Mesenchymal stem cell (in vitro differentiated cells and primary cell): ENCODE data around the gene CSPG4.

ENCODE experiments used
- DNase-seq: peaks from one replicate; pipeline ENCODE4 v3.0.0-alpha.2; 2013
- H2AFZ ChIP-seq: one replicate; pipeline ENCODE4 v1.6.1; 2013; ENCODE audit warnings: low read depth, mild to moderate bottlenecking, control low read depth, inconsistent platforms, low read length, moderate library complexity
- H2AK5ac ChIP-seq: 2 replicates; pipeline ENCODE4 v1.6.1; 2013; ENCODE audit warnings: low read length, moderate library complexity, mild to moderate bottlenecking, inconsistent platforms; ENCODE audit not compliant: severe bottlenecking
- H2BK120ac ChIP-seq: one replicate; pipeline ENCODE4 v1.6.1; 2013; ENCODE audit warnings: low read depth, mild to moderate bottlenecking, inconsistent platforms, low read length, moderate library complexity
- H2BK12ac ChIP-seq, 2 experiments: one replicate each; pipeline ENCODE4 v1.6.1; 2013; ENCODE audit warnings: inconsistent platforms in 2 of 2, low read length in 2 of 2, mild to moderate bottlenecking in 2 of 2, moderate library complexity in 2 of 2, control low read depth in 1 of 2
- H2BK15ac ChIP-seq: one replicate; pipeline ENCODE4 v1.6.1; 2013; ENCODE audit warnings: mild to moderate bottlenecking, low read depth, inconsistent platforms; ENCODE audit not compliant: poor library complexity, severe bottlenecking
- H2BK5ac ChIP-seq: 2 replicates; pipeline ENCODE4 v1.6.1; 2013; ENCODE audit warnings: low read depth, mild to moderate bottlenecking, low read length, control low read depth, inconsistent platforms; ENCODE audit not compliant: poor library complexity, severe bottlenecking
- H3K14ac ChIP-seq, 2 experiments: one replicate each; pipeline ENCODE4 v1.6.1; 2013; ENCODE audit warnings: inconsistent platforms in 2 of 2, low read length in 2 of 2, control low read depth in 1 of 2, mild to moderate bottlenecking in 1 of 2, moderate library complexity in 1 of 2
- H3K18ac ChIP-seq, 2 experiments: one replicate each; pipeline ENCODE4 v1.6.1; 2013; ENCODE audit warnings: inconsistent platforms in 2 of 2, low read length in 2 of 2, control low read depth in 1 of 2, low read depth in 1 of 2, mild to moderate bottlenecking in 1 of 2
- H3K23ac ChIP-seq, 2 experiments: one replicate each; pipeline ENCODE4 v1.6.1; 2013; ENCODE audit warnings: inconsistent platforms in 2 of 2, low read length in 2 of 2, mild to moderate bottlenecking in 2 of 2, moderate library complexity in 2 of 2, control low read depth in 1 of 2
- H3K27ac ChIP-seq: 2 replicates; pipeline ENCODE4 v1.5.1; 2013; ENCODE audit warnings: mild to moderate bottlenecking, moderate library complexity, low read length, control low read depth, inconsistent platforms; ENCODE audit not compliant: poor library complexity, severe bottlenecking
- H3K27me3 ChIP-seq, 2 experiments: 2 replicates each; pipeline versions ENCODE4 v1.6.1 to v1.7.0; 2013; ENCODE audit warnings: low read length in 2 of 2, mild to moderate bottlenecking in 2 of 2, moderate library complexity in 2 of 2, control low read depth in 1 of 2, inconsistent platforms in 1 of 2; ENCODE audit not compliant: control insufficient read depth in 1 of 2, insufficient read depth in 1 of 2
- H3K36me3 ChIP-seq, 2 experiments: 2 replicates each; pipeline versions ENCODE4 v1.6.1 to v1.7.0; 2013; ENCODE audit warnings: low read length in 2 of 2, control low read depth in 1 of 2, inconsistent platforms in 1 of 2, low read depth in 1 of 2, mild to moderate bottlenecking in 1 of 2; ENCODE audit not compliant: insufficient read depth in 2 of 2, control insufficient read depth in 1 of 2
- H3K4ac ChIP-seq, 2 experiments: one replicate each; pipeline ENCODE4 v1.6.1; 2013; ENCODE audit warnings: inconsistent platforms in 2 of 2, low read length in 2 of 2, mild to moderate bottlenecking in 2 of 2, moderate library complexity in 2 of 2, control low read depth in 1 of 2, low read depth in 1 of 2
- H3K4me1 ChIP-seq: 2 replicates; pipeline ENCODE4 v1.6.1; 2013; ENCODE audit warnings: low read depth, low read length, control low read depth; ENCODE audit not compliant: control insufficient read depth, insufficient read depth
- H3K4me2 ChIP-seq: 2 replicates; pipeline ENCODE4 v1.6.1; 2013; ENCODE audit warnings: low read length, mild to moderate bottlenecking, inconsistent platforms; ENCODE audit not compliant: poor library complexity, severe bottlenecking
- H3K4me3 ChIP-seq, 2 experiments: 2 replicates each; pipeline versions ENCODE4 v1.5.1 to v1.7.0; 2013; ENCODE audit warnings: low read length in 2 of 2, mild to moderate bottlenecking in 2 of 2, control low read depth in 1 of 2, low read depth in 1 of 2; ENCODE audit not compliant: insufficient read depth in 1 of 2
- H3K79me1 ChIP-seq: replicated peaks from 2 replicates; pipeline ENCODE4 v1.6.1; 2013; ENCODE audit warnings: mild to moderate bottlenecking, control low read depth, low read length, inconsistent platforms; ENCODE audit not compliant: poor library complexity, severe bottlenecking
- H3K9ac ChIP-seq: 2 replicates; pipeline ENCODE4 v1.7.0; 2013; ENCODE audit warnings: mild to moderate bottlenecking, low read length, moderate library complexity
- H3K9me3 ChIP-seq: 2 replicates; pipeline ENCODE4 v1.7.0; 2013; ENCODE audit warnings: mild to moderate bottlenecking, low read length; ENCODE audit not compliant: control insufficient read depth
- H4K8ac ChIP-seq: one replicate; pipeline ENCODE4 v1.6.1; 2013; ENCODE audit warnings: inconsistent platforms, mild to moderate bottlenecking, low read length, moderate library complexity
- H4K91ac ChIP-seq: one replicate; pipeline ENCODE4 v1.6.1; 2013; ENCODE audit warnings: mild to moderate bottlenecking, low read length, inconsistent platforms
- WGBS: methylation state at CpG from one replicate; pipeline ENCODE4 v1.1.7; 2013; ENCODE audit warnings: mixed read lengths; 5-methylcytosine and 5-hydroxymethylcytosine counted together

The CSPG4 gene

DNA sequence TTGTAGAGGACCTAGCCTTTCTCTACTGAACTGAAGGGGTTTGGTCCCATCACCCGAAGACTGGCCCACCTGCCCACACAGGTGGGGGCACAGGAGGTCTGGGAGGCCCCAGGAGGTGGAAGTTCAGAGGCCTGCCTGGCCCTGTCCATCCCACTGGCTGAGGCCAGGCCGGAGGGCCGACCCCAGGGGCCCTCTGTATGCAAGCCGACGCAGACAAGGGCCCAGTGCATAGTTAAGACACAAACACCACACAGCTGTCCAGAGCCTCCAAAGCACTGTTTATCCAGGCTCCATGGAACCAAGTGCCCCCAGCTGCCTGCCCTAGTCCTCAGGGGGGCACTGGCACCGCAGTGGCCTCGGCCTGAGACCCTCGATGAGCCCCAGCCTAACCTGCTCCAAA, 38.3 kb downstream of the CSPG4 start:
- no peak overlapping the region for H3K4ac ChIP-seq
- no peak overlapping the region for H3K9ac ChIP-seq
- no peaks in the 10 kb centered on the region for H3K9me3 ChIP-seq
- H3K18ac ChIP-seq, result peak overlapping the region; percentile 16 to 85
- no peaks in the 10 kb centered on the region for H3K27me3 ChIP-seq
- H2BK120ac ChIP-seq, result no peak overlapping the region
- peak overlapping the region; percentile 63 for H2BK15ac ChIP-seq
- WGBS, result 85% methylated on average over 8 of the region's 8 CpGs
- peak overlapping the region; percentile 34 to 78 for H2BK12ac ChIP-seq
- H3K4me3 ChIP-seq, result no peak overlapping the region
- H3K14ac ChIP-seq, result peak overlapping the region in 1 of 2 experiments; percentile 76
- no peak for DNase-seq
- peaks cover 10 to 32% of the 10 kb centered on the region in 2 experiments for H3K36me3 ChIP-seq
- peak overlapping the region; percentile 35 for H4K91ac ChIP-seq
- no peak overlapping the region for H3K4me2 ChIP-seq
- H2AK5ac ChIP-seq, result peak overlapping the region; percentile 66
- H3K79me1 ChIP-seq, result peaks cover 12% of the 10 kb centered on the region
- no peak overlapping the region for H3K27ac ChIP-seq
- no peak overlapping the region for H2BK5ac ChIP-seq
- peaks cover 41% of the 10 kb centered on the region for H3K4me1 ChIP-seq
- H4K8ac ChIP-seq, result no peak overlapping the region
- no peak overlapping the region for H3K23ac ChIP-seq
- H2AFZ ChIP-seq, result no peak overlapping the region

DNA sequence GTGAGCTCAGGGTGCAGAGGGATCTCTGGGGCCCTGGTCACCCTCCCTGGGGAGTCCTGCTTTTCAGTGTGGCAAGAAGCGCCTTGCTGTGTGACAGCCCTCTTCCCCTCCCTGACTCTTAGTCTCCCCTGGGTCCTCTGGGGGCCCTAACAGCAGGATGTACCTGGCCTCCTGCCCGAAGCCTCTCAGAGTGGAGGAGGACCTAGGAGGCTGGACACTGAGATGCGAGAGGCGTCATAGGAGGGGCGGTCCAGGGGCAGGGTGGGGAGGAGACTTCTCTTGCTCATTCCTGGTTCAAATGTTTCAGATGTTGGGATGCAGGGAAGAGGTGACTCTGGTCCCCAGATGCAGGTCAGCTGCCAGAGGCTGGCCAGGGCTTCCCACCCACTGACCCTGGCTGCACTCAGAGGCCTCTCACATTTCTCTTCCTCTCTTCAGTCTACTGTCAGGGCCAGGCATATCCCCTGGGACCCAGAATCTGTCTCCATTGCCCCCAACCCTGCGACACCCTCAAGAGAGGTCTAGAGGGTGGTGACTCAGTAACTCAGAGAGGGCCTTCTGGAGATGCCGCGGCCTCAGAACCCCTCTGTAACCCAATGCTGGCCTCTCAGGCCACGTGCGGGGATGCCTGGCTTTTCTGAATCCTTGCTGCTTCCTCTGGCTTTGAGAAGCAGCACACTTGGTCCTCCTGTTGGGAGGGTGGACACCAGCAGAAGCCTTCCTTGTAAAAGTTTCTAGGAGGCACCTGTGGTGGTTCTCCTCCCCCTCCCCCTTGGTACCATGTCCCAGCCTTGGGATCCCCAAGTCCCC, 39.0 kb downstream of the CSPG4 start:
- H3K14ac ChIP-seq, result peak overlapping the region in 1 of 2 experiments; percentile 80
- no peak overlapping the region for H3K4me2 ChIP-seq
- peak overlapping the region; percentile 76 to 98 for H3K4ac ChIP-seq
- peak overlapping the region; percentile 80 for H4K8ac ChIP-seq
- H2BK12ac ChIP-seq, result peak overlapping the region; percentile 84 to 92
- WGBS, result 38% methylated on average over 9 of the region's 10 CpGs
- H3K27me3 ChIP-seq, result no peaks in the 10 kb centered on the region
- H2AFZ ChIP-seq, result no peak overlapping the region
- H3K27ac ChIP-seq, result peak overlapping the region; percentile 96
- peak overlapping the region; percentile 27 for H2AK5ac ChIP-seq
- H2BK120ac ChIP-seq, result peak overlapping the region; percentile 94
- peak overlapping the region in 1 of 2 experiments; percentile 46 for H3K23ac ChIP-seq
- peak overlapping the region; percentile 95 for H2BK5ac ChIP-seq
- DNase-seq, result peak; percentile 91
- peaks cover 10 to 29% of the 10 kb centered on the region in 2 experiments for H3K36me3 ChIP-seq
- H3K4me3 ChIP-seq, result peak overlapping the region in 1 of 2 experiments; percentile 55
- peak overlapping the region; percentile 75 for H3K9ac ChIP-seq
- H3K18ac ChIP-seq, result peak overlapping the region; percentile 89
- peak overlapping the region; percentile 94 for H4K91ac ChIP-seq
- H3K9me3 ChIP-seq, result no peaks in the 10 kb centered on the region
- H3K79me1 ChIP-seq, result peaks cover 18% of the 10 kb centered on the region
- peak overlapping the region; percentile 55 for H2BK15ac ChIP-seq
- peaks cover 48% of the 10 kb centered on the region for H3K4me1 ChIP-seq

DNA sequence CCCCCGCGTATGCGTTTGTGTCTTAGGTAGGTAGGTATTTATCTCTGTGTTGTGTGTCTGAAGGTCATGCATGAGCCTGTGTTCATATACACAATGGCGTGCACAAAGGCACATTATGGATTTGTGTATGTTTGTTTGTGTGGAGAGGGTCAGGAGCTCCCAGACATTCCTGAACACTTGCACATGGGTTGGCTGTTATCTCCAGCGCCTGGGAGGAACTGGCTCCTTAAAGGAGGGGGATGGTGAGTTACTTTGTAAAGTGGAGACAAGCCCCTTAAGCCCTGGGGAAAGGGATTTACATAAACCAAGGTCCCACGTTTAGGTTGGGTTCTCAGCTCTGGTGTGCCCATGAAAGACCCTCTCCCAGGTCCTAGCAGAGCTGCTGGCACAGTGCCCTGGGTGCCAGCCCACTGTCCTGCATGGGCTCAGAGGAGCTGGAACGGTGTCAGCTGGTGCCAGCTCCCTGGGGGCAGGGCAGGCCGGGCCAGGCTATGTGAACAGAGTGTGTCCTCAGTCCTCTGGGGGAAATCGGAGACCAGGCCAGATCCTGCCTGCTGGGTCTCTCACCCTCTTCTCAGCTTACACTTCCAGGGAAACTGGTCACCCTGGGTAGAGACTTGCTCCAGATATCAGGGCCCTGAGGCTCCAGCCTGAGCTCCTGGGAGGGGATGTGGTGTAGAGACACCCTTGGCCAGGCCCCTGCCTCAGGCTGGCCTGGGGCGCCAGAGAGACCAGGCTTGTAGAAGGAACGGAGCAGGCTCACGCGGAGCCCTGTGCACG, 39.8 kb downstream of the CSPG4 start:
- peaks cover 50% of the 10 kb centered on the region for H3K4me1 ChIP-seq
- peak overlapping the region; percentile 27 for H2AK5ac ChIP-seq
- H3K4ac ChIP-seq, result peak overlapping the region; percentile 76 to 98
- H4K91ac ChIP-seq, result peak overlapping the region; percentile 94
- peak overlapping the region in 1 of 2 experiments; percentile 55 for H3K4me3 ChIP-seq
- peaks cover 10 to 27% of the 10 kb centered on the region in 2 experiments for H3K36me3 ChIP-seq
- H3K18ac ChIP-seq, result peak overlapping the region; percentile 89 to 96
- H3K9me3 ChIP-seq, result no peaks in the 10 kb centered on the region
- H2BK12ac ChIP-seq, result peak overlapping the region; percentile 84 to 100
- peak; percentile 97 for DNase-seq
- peak overlapping the region; percentile 78 for H2BK15ac ChIP-seq
- no peaks in the 10 kb centered on the region for H3K27me3 ChIP-seq
- peak overlapping the region; percentile 95 for H2BK5ac ChIP-seq
- H3K27ac ChIP-seq, result peak overlapping the region; percentile 96
- no peak overlapping the region for H2AFZ ChIP-seq
- 21% methylated on average over 13 of the region's 14 CpGs for WGBS
- peak overlapping the region; percentile 80 for H4K8ac ChIP-seq
- peak overlapping the region; percentile 8 for H3K4me2 ChIP-seq
- H3K9ac ChIP-seq, result peak overlapping the region; percentile 75
- H3K14ac ChIP-seq, result peak overlapping the region in 1 of 2 experiments; percentile 80
- H3K23ac ChIP-seq, result peak overlapping the region in 1 of 2 experiments; percentile 96
- peaks cover 18% of the 10 kb centered on the region for H3K79me1 ChIP-seq
- H2BK120ac ChIP-seq, result peak overlapping the region; percentile 94
